Stromal cell of bone marrow (primary cell): Measurements from ENCODE around the gene CST9L.
"Not testable (repeated sequence)": the region's sequence is repeated elsewhere in the genome, so short reads cannot be mapped to it uniquely, and the experiment has no call there.

ENCODE experiments used
- DNase-seq: peaks from one replicate; pipeline ENCODE4 v3.0.0-alpha.2; 2012; ENCODE audit warnings: low read depth

Gene CST9L

DNA sequence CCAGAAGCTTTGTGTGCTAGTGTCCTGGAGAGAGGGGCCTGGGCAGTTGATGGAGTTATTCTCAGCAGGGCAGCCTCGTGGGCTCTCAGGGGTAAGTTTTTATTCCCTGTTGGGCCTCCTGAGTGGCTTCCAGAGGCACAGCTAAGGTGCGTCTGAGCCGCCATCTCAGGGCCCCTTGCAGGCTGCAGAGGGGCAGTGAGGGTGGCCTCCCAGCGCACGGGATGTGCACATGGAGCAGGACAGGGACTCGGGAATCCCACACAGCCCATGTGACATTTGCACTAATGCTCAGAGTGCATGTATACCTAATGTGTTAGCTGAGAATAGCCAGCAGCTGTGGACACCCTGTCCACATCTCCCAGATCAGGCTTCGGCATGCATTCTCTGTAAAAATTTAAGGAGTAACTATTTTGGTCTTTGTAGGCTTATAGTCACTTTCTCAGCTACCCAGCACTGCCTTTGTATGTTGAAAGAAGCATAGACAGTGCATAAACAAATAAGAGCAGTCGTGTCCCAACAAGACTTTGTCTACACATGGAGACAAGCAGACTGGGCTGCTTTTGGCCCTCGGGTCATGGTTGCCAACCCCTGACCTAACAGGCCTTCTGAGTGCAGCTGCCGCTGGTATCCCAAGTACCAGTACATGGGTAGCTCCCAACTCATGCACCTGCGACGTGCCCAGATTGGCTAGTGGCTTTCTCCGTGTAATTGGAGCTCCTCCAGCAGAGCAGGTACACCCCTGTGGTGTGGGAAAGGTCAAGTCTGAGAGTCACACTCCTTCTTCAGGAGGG is 18.6 kb upstream of the CST9L start:
- DNase-seq = no peak

- no peak for DNase-seq
Observed at GRCh38 chr20:23585808-23586734, 17.8 kb upstream of the CST9L start.

GRCh38 chr20:23585449-23585807 is 17.1 kb upstream of the CST9L start:
- no peak for DNase-seq

GRCh38 chr20:23584434-23585199 is 16.3 kb upstream of the CST9L start:
- no peak for DNase-seq

GRCh38 chr20:23583526-23583925 is 15.2 kb upstream of the CST9L start:
- DNase-seq = no peak

DNA sequence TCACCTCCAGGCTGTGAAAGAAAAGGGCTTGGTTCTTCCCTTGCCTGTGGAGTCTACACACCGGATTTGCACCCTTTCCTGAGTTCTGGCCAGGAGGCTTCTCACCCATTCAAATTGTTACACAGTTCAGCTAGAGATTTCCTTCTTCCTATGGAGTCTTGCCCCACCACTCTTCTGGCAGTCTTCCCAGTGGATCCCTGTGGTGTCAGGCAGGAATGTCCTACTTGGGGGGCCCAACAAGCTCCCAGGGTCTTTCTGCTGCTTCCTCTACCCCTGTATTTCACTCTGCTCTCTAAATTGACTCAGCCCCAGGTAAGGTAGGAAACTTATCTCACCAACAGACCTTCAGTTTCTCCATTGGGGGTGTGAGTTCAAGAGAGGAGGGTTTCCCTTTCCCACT is 14.0 kb upstream of the CST9L start:
- no peak for DNase-seq

GRCh38 chr20:23581833-23582232 is 13.5 kb upstream of the CST9L start:
- DNase-seq = not testable (repeated sequence)

DNA sequence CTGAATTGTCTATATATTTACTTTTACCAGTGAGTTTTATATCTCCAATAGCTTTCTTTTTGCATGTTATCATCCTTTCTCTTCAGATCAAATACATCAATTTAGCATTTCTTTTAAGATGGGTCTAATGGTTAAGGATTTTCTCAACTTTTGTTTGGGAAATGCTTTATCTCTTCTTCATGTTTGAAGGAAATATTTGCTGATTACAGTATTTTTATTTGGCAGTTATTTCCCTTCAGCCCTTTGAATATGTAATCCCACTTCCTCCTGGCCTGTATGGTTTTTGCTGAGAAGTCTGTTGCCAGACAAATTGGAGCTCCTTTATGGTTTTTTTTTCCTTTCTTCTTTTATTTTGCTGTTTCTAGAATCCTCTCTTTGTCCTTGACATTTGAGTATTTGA is 6.7 kb upstream of the CST9L start:
- no peak for DNase-seq

GRCh38 chr20:23570178-23570760 is 2.0 kb upstream of the CST9L start:
- DNase-seq = no peak

DNA sequence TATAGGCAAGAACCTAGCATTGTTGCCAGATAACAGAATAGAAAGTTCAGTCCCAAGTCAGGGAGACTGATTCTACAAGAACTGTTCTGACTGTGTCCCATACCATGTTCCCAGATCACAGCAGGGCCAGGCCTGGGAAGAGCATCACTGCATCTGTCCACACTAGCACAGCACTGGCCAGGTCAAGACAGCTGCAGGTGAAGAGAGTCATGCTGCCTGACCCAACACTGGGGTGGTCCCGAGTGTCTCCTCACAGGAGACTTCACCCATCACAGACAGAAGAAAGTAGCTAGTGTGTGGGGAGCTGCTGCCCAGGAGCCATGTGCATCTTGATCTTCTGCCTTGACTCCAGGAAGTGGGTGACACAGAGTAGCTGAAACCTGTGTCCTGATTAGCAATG is 1.3 kb upstream of the CST9L start:
- no peak for DNase-seq

DNA sequence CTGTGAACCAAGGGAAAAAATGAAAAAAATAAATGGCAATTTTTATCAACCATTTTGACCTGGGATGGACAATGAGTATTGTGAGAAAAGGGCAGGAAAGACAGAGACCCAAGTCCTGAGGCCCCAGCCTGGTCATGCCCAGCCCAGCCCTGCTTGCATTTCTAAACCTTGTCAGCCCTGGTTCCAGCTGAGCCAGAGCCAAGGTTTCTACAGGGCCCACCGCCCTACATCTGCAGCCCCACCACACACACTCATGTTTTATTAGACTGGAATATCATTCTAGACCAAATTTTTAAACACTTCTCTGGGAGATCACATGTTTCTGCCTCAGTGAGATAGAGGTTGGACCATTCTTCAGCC is 667 bp upstream of the CST9L start:
- DNase-seq = no peak

DNA sequence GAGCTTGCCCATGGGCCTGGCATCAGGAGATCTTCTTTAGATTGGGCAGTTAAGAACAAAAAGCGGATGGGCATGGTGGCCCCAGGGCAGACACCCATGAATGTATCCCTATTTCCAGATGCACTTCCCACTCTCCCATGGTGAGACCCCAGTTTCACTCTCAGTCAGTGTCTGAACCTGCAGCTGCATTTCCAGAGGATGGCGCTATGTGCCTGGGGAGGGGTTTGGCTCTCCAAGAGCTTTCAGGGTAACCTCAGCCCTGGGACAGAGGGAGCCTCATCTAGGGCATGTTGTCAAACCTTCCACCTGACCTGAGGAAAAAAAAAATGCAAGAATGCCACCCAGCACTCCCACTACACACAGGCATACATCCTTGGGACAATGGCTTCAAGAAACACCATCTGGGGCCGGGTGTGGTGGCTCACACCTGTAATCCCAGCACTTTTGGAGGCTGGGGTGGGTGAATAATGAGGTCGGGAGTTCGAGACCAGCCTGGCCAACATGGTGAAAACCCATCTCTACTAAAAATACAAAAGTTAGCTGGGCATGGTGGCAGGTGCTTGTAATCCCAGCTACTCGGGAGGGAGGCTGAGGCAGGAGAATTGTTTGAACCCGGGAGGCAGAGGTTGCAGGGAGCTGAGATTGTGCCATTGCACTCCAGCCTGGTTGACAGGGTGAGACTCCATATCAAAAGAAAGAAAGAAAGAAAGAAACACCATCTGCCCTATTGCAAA is 1.9 kb downstream of the CST9L start:
- no peak for DNase-seq

GRCh38 chr20:23565503-23566045 is 2.7 kb downstream of the CST9L start:
- no peak for DNase-seq

- DNase-seq = no peak
Observed at GRCh38 chr20:23564927-23565326, 3.4 kb downstream of the CST9L start.

- DNase-seq = no peak
Observed at GRCh38 chr20:23562721-23563342, 5.5 kb downstream of the CST9L start.

DNA sequence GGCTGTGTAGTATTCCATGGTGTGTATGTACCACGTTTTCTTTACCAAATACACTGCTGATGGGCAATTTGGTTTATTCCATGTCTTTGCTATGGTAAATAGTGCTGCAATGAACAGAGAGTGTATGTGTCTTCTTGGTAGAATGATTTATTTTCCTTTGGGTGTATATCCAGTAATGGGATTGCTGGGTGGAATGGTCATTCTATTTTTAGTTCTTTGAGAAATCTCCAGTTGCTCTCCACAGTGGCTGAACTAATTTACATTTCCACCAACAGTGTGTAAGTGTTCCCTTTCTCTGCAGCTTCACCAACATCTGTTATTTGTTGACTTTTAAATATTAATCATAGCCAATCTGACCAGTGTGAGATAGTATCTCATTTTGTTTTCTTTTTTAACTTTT is 13.9 kb downstream of the CST9L start:
- DNase-seq = no peak

GRCh38 chr20:23551786-23552185 is 16.5 kb downstream of the CST9L start:
- no peak for DNase-seq

DNA sequence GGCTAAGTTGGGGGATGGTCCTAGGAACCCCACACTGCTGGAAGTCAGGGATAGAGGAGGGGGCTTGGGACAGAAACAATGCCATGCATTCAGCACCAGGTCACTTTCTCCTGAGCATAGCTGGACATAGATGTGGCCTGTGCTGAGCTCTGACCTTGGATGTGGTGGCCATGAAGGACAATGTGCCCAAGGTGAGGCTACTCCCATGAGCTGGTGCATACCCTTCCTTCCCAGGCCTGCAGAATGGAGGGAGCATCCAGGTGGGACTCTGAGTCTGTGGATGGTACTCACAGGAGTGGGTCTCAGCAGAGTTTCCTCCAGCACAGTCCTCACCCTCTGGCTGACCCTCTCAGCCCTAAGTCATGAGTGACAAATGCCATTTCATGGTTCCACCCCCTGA is 16.9 kb downstream of the CST9L start:
- DNase-seq = no peak

DNA sequence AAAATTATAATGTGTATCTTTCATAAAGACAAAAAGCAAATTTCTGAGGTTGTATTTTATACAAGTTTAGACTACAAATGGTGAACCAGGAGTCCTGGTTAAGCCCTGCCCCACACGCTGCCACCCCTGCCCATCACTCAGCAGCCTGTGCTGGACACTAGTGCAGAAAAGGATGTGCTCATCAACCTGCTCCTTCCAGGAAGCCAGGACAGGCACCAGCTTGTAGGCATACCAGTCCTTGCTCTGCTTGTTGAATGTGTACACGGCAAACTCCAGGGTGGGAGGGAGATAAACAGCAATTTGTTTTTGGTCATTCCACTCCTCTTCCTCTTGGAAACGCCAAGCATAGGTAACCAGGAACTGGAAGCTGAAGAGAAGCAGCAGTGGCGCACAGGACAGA is 18.1 kb downstream of the CST9L start:
- DNase-seq = no peak

DNA sequence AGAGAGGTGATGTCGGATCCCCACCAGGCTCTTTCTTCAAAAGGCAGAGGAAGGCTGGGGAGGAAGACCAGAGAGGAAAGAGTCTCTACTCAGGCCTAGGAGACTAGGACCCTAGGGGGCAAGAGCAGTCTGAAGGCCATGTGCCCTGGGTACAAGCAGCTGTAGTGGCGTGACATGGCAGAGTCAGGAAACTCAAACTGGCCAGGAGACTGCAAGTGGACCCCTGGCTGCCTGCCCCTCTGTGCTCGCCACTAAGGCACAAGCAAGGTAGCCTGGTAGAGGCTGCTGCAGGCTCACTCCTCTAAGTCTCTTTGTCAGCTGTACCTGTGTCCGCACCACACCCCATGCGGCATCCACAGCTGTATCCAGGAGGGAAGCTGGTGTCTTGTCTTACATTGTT is 19.9 kb downstream of the CST9L start:
- no peak for DNase-seq

DNA sequence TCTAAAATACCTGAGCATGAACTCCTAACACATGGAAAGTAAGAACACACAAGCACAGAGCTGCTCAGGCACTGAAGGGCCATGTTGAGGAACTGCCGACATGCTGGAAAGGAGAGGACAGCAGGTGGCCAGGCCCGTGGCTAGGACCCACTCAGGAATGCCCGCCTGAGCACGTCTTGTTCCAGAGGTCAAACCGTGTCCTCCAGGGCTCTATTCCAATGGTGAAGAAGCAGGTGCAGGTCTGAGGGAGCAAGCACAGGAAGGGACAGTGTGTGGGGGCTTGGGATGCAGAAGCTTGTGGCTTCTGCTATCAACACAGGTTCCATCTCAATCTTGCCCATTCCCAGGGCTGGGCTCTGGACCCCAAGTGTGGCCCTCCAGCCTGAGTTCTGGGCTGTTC is 20.7 kb downstream of the CST9L start:
- no peak for DNase-seq
